ENCODE data around the gene NLRP11.

NLRP11 gene

DNA sequence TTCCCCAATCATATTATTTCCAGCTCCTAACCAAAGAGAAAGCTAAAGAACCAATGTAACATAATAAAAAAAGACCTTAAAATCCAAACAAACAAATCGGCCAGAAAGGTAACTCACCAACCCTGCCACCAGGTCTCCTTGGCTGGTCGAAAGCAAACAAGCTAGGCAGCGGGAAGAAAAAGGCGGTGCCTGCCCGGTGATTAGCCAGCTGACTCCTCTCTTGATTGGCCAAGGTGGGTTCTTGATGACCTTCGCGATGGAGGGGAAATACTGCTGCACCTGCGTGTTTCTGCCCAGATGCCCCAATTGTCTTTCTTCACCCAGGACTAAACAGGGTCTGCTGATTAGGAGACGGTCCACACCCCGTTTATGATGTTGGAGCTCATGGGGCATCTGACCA, at the start of gene NLRP11:
Gene NLRP11 (minus strand): TSS at position 154 of the 400 bp plus-strand sequence. CDS start 13,825 bp downstream, outside the sequence.
- DNase-seq = no peak

DNA sequence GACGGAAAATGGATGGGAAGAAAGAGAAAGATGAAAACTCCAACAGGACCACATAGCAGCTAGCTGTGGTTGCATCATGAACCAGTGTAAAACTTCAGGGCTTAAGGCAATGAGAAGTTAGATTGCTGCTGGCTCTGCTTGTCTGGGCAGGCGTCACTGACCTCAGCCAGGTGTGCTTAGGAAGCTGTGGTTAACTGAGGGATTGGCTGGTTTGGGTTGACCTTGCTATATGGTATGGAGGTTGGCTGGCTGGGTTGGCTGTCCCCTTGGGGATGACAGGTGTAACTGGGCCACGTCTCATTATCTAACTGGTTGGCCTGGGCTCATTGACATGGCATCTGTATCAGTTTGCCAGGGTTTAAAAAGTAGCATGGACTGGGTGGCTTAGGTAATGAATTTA, 45.4 kb upstream of the NLRP11 start:
- DNase-seq = no peak

DNA sequence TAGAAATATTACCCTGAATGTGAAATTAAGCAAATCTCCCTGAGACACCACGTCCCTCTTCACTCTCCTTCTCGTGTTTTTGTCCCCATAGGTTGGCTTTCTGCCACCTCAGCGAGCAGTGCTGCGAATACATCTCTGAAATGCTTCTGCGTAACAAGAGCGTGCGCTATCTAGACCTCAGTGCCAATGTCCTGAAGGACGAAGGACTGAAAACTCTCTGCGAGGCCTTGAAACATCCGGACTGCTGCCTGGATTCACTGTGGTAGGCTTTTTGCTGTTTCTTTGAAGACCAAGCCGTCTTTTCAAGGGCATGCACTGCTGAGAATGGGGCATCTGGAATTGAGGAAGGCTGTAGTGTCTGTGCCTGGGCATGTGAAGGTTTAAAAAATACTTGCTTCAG, 38.9 kb upstream of the NLRP11 start:
- DNase-seq = no peak

DNA sequence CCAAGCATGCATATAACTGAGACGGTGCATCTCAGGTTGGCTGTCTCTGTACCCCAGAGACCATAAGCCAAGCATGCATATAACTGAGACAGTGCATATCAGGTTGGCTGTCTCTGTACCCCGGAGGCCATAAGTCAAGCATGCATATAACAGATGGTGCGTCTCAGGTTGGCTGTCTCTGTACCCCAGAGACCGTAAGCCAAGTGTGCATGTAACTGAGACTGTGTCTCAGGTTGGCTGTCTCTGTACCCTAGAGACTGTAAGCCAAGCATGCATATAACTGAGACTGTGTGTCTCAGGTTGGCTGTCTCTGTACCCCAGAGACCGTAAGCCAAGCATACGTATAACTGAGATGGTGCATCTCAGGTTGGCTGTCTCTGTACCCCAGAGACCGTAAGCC, 35.3 kb upstream of the NLRP11 start:
- no peak for DNase-seq

DNA sequence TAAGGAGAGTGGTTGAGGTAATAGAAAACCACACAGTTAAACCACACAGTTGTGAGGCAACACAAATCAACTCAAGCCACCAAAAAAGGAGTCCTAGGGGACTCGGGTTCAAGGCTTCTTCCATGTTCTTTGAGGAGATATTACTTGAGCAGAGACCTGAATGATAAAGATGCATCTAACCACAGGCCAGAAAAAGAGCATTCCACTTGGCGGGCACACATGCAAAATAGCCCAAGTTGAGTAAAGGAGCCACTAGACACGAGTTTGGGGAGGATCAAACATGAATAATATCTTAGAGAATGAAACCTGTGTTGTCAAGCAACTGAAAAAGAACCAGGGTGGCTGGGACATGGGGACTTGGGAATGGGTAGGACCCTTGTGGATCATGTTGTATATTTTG, 34.7 kb upstream of the NLRP11 start:
- no peak for DNase-seq

DNA sequence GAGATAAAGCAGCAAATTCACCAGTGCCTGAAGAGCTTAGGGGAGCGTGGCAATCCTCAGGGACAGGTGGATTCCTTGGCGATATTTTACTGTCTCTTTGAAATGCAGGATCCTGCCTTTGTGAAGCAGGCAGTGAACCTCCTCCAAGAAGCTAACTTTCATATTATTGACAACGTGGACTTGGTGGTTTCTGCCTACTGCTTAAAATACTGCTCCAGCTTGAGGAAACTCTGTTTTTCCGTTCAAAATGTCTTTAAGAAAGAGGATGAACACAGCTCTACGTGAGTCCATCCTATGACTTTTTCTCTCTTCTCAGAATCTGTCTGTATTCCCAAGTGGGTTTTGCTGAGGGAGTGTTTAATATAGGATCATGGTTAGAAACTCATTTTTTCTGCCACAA, 27.2 kb upstream of the NLRP11 start:
- DNase-seq = no peak

DNA sequence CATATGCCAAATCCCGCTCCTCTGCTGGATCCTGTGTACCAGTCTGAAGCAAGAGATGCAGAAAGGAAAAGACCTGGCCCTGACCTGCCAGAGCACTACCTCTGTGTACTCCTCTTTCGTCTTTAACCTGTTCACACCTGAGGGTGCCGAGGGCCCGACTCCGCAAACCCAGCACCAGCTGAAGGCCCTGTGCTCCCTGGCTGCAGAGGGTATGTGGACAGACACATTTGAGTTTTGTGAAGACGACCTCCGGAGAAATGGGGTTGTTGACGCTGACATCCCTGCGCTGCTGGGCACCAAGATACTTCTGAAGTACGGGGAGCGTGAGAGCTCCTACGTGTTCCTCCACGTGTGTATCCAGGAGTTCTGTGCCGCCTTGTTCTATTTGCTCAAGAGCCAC, 26.6 kb upstream of the NLRP11 start:
- no peak for DNase-seq

DNA sequence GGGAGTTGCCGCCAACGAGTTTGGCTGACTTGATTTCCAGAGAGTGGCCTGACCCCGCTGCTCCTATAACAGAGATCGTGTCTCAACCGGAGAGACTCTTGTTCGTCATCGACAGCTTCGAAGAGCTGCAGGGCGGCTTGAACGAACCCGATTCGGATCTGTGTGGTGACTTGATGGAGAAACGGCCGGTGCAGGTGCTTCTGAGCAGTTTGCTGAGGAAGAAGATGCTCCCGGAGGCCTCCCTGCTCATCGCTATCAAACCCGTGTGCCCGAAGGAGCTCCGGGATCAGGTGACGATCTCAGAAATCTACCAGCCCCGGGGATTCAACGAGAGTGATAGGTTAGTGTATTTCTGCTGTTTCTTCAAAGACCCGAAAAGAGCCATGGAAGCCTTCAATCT, 26.2 kb upstream of the NLRP11 start:
- no peak for DNase-seq

DNA sequence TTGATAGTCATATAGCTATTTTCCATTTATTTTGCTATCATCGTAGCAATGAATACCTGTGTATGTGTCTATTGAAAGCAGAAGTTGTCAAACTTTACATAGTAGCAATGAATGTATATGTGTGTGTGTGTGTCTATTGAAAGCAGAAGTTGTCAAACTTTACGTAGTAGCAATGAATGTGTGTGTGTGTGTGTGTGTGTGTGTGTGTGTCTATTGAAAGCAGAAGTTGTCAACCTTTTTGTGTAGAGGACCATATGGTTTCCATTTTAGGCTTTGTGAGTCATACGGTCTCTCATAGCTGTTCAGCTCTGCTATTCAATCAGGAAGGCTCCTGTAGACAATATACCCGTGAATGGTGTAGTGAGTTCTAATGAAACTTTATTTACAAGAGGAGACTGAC, 25.4 kb upstream of the NLRP11 start:
- no peak for DNase-seq

DNA sequence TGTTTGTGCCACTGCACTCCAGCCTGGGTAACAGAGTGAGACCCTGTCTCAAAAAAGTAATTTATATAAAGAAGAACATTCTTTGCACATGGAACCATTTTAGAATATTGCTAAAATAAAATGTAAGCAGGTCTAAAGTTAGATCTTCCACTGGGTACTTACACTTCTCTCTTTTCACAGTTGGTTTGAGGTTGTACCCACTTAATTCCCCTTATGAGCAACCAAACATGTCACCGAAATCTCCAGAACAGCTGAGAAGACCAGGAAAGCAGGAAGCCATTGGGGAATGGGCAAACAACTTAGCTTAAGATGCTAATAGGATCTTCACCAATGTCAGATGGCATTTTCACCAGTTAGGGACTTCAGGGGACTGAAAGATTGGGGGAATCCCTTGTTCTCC, 23.4 kb upstream of the NLRP11 start:
- no peak for DNase-seq

DNA sequence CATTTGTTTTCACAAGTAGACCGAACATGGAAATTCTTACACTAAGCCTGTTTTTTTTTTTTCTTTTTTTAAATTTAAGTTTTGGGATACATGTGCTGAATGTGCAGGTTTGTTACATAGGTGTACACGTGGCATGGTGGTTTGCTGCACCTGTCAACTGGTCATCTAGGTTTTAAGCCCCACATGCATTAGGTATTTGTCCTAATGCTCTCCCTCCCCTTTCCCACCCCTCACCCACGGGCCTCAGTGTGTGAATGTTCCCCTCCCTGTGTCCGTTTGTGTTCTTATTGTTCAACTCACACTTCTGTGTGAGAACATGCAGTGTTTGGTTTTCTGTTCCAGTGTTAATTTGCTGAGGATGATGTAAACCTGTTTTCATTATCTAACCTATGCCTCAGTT, 7.1 kb upstream of the NLRP11 start:
- DNase-seq = no peak

DNA sequence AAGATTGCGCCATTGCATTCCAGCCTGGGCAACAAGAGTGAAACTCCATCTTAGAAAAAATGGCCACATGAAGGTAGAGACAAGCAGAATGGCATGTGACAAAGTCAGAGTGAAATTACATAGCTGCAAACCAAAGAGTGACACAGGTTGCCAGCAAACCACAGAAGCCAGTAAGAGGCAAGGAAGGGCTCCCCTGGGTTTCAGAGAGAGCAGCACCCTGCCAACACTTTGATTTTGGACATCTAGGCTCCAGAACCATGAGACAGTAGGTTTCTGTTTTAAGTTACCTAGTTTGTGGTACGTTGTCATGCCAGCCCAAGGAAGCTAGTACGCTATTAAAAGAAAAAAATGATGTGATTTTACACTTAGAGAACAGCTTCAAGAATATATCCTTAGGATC, 6.5 kb upstream of the NLRP11 start:
- no peak for DNase-seq

DNA sequence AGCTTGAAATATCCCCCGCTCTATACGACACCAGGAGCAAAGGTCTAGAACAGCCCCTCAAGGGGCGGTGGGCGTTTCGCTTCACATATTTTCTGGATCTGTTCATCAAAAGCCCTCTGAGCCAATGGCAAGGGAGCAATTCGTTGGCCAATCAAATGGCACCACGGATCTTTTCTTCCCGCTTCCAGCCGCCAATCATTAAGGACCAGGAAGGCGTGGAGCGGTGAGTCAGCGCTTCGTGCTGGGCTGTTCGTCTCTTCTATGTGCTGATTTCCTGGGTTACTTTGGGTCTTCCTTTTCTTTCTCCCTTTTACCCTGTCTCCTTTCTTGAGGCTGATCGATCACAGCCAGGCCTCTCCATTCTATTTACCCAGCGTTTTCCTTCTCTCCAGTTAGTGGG, 4.5 kb upstream of the NLRP11 start, which contains the start of gene NLRP4:
Gene NLRP4 (plus strand): TSS at position 201 of the 400 bp plus-strand sequence. CDS start 15,541 bp downstream, outside the sequence.
- no peak for DNase-seq

DNA sequence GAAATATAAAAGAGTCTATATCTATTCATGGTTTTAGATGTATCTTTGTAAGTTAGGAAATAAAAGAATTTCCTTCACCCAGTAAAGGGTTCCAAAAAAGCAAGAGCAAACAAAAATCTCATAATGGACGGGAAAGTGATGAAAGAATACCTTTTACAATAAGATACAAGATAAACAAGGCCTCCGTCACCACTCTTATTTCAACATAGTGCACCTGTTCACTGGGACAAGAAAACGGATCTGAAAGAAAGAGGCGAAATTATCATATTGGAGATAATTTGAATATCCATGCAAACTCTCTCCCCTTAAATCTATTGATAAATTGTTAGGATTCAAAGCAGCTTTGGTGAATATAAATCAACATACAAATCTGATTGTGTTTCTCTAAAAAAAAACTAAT, 877 bp upstream of the NLRP11 start:
- no peak for DNase-seq

DNA sequence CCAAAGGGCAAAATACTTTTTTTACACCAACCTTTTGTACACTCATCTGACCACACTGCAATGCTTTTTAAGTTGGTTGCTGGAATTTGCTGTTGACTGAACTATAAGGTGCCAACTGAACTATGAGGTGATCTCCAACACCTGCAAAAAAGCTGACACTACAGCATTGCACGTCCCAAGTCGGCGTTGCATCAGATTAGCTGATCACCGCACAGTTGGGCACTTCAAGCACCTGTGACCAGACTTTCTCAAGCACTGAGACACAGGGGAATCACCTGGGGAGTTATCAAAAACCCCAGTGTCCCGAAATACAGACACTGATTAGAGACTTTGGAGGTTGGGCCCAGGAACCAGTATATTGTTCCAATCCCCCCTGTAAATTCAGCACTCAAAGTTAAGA, 1.1 kb downstream of the NLRP11 start:
- DNase-seq = no peak

DNA sequence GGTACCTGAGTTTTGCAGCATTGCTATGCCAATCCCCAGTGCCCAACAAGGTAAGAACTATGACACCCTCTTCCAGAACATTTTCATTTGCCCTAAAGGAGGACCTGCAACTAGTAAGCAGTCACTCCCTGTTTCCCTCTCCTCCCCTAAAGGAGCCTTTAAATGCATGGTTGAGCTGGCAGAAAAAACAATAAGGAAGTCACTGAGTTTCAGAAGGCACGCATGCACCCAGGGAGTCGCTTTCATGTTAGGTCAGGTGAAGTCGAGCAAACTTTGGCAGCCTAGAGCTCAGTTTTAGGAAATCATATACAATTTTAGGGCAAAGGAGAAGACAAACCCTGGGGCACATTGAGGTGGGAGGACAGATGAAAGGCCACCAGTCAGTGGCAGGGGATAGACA, 11.8 kb downstream of the NLRP11 start:
- DNase-seq = no peak

DNA sequence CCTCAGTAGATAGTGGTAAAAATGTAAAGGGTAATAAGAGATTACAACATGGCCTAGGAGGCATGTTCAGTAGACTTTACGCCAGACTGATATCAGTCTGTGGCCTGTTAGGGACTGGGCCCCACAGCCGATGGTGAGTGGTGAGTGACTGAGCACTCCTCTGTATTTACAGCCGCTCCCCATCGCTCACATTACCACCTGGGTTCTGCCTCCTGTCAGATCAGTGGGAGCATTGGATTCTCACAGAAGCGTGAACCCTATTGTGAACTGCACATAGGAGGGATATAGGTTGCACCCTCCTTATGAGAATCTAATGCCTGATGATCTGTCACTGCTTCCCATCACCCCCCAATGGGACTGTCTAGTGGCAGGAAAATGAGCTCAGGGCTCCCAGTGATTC, 17.9 kb downstream of the NLRP11 start:
- no peak for DNase-seq

DNA sequence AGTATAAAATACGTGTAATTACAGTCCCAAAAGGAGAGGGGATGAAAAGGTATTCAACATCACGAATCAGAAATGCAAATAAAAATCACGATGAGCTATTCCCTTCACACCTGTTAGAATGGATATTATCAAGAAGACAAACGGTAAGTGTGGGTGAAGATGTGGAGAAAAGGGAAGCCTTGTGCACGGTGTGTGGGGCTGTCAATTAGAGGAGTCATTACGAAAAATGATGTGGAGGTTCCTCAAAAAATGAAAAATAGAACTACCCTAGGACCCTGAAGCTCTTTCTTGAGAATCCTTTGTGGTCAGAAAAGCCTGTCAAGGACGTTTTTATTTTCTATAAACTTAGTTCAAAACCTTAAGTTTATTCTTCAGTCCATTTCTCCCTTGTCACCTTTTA, 19.4 kb downstream of the NLRP11 start:
- no peak for DNase-seq

DNA sequence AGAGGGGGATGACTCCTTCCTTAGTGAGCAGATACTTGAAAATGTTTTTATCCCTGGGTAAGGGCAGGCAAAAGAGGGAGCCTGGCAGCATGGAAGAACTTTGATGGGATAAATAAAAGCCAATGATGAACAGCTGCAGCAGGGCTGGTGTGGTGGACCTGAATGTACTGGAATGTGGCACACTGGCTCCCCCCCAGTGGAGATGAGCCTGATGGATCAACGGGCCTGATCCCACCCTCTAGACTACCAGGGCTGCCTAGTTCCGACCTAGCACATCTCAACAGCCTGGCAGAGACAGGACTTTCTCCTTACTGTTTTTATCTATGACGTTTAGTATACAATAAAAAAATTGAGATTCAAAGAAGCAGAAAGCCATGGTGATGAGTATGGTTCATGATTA, 20.5 kb downstream of the NLRP11 start:
- DNase-seq = no peak

DNA sequence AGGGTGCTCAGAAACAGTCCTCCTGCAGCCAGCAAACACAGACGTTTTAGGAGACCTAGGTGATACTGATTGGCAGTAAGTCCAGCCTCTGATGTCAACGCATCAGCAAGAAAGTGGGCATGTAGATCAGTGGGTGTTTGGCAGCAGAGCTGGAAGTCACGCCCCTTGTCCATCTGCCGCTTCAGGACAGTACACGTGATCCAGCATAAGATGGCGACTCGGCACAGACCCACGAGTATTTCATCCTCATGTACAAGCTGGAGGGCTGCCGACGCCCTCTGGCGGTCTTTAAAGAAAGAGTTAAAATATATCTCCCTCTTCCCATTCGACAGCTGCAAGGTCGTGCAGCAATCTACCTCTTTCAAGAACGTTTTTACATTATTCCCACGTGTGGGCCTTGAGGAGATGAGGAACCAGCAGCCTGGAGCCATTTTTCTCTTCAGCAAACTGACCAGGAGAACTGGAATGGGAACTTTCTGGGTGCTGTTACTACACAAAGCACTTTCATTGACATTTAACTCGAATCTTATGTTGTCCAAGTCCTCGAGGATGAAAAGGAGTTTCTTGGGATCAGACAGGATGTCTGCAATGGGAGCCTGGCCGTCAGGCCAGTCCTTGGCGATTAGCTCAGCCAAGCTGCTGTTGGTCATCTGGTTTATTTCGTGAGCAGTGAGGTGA, 22.3 kb downstream of the NLRP11 start:
- peak; percentile 39 for DNase-seq

DNA sequence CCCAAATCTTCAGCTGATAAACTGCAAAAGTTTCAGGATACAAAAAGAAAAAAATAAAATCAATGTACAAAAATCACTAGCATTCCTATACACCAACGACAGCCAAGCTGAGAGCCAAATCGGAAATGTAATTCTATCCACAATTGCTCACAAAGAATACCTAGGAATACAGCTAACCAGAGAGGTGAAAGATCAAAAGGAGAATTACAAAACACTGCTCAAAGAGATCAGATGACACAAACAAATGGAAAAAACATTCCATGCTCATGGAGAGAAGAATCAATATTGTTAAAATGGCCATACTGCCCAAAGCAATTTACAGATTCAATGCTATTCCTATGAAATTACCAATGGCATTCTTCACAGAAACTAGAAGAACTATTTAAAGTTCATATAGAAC, 29.5 kb downstream of the NLRP11 start:
- no peak for DNase-seq

DNA sequence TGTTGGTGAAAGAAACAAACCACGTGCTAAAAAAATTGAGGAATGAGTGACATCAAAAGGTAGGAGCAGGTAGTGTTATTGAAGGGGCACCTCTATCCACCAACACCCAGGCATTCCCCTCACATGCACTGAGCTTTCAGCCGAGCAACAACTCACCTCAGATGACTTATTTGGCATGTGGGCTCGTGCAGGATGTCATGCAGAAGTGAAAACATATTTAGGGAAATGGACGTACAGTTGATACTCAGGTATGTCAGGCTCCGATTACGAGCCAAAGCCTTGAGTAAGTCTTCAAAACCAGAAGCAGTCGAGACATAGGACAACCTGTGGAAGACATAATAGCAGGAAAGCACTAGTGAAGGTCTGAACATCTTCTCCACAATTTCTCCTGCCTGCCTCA, 30.4 kb downstream of the NLRP11 start:
- no peak for DNase-seq

DNA sequence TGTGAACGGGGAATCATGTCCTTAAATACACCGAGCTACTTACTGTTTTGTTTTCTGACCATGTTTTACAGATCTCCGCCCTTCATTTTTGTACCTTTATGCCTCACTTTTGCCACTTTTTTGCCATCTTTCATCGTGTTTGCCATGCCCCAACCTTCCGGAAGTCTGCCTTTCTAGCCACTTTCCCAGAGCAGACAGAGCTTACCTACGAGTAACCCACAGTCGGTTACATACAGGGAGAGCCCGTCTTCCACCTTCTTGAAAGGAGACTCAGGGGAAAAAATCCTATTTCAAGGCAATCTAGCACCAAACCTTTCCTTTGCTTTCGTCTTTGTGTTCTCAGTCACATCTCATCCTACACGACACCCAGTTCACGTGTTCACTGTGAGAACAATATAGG, 36.8 kb downstream of the NLRP11 start:
- DNase-seq = no peak

DNA sequence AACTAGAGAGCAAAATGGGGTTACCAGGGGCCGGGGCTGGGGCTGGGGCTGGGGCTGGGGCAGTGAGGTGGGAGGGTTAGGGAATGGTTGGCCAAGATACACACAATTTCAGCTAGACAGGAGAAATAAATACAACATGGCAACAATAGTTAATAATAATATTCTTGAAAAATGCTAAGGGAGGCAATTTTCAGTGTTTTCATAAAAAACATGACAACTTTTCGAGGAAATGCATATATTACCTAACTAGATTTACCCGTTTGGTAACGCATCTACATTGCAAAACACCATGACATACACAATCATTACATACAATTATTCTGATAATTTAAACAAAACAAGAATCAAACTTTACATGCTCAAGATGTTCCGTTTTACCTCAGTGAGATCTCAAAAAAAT, 50.7 kb downstream of the NLRP11 start:
- no peak for DNase-seq

DNA sequence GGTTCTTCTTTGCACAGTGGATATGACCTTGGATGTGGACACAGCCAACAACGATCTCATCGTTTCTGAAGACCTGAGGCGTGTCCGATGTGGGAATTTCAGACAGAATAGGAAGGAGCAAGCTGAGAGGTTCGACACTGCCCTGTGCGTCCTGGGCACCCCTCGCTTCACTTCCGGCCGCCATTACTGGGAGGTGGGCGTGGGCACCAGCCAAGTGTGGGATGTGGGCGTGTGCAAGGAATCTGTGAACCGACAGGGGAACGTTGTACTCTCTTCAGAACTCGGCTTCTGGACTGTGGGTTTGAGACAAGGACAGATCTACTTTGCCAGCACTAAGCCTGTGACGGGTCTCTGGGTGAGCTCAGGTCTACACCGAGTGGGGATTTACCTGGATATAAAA, 53.5 kb downstream of the NLRP11 start:
- no peak for DNase-seq

DNA sequence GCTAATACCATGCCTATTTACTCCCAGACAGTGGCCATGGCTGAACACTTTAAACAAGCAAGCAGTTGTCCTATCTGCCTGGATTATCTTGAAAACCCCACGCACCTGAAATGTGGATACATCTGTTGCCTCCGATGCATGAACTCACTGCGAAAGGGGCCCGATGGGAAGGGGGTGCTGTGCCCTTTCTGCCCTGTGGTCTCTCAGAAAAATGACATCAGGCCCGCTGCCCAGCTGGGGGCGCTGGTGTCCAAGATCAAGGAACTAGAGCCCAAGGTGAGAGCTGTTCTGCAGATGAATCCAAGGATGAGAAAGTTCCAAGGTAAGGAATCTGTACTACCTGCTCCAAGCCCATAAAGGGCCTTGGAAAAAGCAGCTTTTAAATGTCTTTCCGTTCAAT, 54.3 kb downstream of the NLRP11 start:
- no peak for DNase-seq

Measured in GF-D8 (cell line).